HT-29 (cell line): ENCODE results near the gene DKK3. TPM values are rescaled to one million over a fixed set of nuclear protein-coding genes. Genes with fewer than 3 reads are reported as not detected.
A peak's percentile ranks its signal among the peaks of the same experiment; 100 is the strongest.

Experiments
- DNase-seq: peaks from one replicate; pipeline ENCODE4 v3.0.0-alpha.2; 2015; ENCODE audit warnings: low spot score
- total RNA-seq: library from RNA; depleted of rRNA; stranded (reverse); fragments of >200 nt; shearing (Covaris generic); gene quantifications from 2 replicates; pipeline ENCODE4 v1.2.3, GENCODE V29; 2014

Gene DKK3
- total RNA-seq, 1 experiment from 2014 or later: not detected

DNA sequence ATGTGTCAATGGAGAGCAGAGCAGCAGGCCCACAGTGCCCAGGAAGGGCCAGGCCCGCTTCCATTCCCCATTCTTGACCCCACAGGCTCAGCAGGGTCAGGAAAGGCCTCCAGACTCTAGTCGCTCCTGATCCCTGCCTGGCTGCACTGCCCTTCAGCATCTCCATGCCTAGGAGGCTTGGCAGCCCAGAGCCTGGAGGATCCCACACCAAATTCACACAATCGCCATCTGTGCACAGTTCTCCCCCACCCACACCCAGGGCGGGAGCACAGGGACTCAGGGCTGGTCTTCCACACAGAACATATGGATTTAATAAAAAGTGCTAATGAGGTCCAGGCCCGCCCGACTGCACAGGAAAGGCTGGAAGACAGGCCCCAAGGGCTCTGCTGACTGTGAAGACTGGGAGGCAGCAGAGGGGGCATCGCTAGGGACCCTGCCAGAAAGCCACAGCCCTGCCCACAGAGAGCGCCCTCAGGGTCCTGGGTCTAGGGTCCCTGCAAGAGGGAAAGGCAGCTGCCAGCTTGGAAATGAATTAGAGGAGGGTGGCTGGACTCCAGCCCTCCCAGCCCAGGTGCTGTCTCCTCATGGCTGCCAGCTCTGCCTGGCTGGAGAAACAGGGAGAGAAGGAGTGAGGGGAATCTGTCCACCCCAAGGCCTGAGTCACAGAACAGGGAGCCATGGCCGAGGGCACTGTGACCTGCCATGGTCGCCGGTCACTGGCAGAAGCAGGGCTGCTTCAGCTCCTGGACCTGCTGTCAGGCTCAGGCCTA is 39.7 kb downstream of the DKK3 start:
- no peak for DNase-seq

DNA sequence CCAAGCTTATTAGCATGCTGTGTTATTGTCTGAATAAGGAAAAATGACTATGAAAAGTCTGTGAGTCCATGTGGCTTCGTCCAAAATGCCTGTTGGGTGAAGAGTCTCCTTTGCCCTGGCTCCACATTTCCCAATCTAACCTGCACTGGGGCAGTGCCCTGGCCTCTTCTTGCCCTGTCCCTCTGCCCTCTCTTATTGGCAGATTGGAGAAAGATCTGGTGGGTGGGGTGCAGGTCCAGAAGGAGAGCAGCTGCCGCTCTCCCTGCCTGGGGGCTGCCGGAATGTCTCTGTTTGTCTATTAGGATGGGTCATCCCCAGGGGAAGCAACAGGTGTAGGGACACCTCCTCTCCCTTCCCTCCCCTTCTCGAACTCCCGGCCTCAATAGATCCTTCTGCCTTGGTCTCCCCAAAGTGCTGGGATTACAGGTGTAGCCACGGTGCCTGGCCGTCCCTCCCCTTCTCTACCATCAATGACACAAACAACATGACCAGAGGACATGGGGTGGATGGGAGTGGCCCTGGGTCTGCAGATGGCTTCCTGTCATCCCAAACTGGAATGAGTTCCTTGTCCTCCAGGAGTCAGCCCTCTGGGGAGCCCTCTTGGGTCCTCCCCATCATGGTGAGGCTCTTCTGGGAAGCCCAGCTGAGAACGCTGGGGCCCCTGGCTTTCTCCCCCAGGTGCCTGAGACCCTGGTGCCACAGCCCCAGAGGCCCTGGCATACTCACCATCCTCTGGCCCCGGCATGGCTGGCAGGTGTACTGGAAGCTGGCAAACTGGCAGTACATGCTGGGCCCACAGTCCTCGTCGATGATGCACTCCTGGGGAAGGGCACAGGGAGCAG is 40.5 kb downstream of the DKK3 start:
- no peak for DNase-seq

- peak; percentile 88 for DNase-seq
These were observed 41.4 kb downstream of the DKK3 start for GRCh38 chr11:11966826-11967668.

DNA sequence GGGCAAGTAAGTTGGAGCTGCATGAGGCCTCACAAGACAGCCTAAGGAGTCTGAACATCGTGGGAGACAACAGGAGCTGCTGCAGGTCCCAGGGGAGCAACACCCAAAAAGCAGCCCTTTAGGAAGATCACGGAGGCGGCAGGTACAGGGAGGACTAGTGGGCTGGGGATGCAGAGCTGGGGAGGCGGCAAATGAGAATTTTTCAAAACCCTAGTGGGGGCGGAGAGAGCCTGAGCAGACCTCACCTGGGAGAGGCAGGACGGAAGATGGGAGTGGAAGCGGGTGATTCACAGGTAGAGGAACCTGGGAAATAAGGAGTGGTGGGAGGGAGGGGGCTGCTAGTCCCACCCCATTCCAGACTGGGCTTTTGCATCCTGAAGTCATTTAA is 42.1 kb downstream of the DKK3 start:
- DNase-seq: no peak

- DNase-seq: no peak
These were observed 42.6 kb downstream of the DKK3 start for GRCh38 chr11:11965656-11966353.

DNA sequence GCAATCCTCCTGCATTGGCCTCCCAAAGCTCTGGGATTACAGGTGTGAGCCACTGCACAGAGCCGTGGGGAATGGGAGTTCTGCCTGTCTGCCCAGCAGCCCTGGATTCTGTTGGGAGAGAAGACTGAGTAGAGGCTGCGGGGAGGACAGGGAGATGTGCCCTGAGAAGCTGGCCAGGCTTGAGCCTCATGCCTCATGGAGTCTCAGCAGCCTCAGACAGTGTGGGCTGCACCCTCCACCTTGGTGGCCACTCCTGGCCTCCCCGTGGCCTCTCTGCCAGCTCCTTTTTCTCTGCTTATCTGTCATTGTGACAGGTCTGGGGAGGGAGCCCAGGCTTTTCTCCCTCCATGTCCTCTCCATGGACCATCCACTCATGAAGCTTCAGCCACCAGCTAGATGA is 43.2 kb downstream of the DKK3 start:
- no peak for DNase-seq

DNA sequence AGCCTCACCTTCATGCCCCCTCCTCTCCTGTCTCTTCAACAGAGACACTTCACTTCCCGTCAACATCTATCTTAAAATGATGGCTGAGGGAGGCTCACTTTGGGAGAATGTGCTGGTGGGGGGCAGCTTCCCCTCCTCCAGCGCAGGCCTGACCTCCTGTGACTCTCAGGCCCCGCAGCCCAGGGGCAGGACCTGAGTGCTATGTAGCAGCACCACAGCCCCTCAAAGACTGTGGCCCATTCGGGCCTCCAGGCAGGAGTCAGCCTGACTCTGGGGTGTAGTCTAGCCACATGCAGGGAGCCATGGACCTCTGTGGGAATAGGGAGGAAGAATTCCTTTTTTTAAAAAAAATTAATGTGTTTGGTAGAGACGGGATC is 43.7 kb downstream of the DKK3 start:
- no peak for DNase-seq

- no peak for DNase-seq
These were observed 44.3 kb downstream of the DKK3 start for GRCh38 chr11:11963842-11964773.

GRCh38 chr11:11963067-11963466 is 45.4 kb downstream of the DKK3 start:
- DNase-seq: no peak

DNA sequence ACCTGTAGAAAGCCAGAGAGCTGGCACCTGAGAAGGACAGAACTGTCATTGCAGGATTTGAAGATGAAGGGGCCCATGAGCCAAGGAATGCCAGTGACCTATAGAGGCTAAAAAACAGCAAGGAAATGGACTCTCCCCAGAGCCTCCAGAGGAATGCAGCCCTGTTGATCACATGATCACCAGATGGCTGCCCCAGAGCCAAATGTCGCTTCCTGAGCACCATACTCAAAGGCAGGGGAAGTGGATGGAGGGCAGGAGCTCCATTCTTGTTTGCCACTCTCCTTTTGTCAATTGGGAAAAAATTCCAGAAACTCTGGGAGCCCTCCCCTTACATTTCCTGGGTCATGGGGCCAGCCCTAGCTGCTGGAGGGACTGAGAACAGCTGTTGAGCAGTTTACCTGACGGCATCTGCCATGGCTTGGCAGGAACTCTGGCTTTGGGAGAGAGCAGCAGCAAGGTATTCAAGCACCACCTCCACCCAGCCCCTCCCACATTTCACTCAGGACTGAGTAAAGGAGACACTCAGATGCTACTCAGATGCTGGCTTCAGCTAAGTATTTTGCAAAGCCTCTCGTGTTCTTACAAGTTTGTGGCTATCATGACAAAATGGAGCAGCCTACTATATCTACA is 46.9 kb downstream of the DKK3 start:
- DNase-seq: no peak

DNA sequence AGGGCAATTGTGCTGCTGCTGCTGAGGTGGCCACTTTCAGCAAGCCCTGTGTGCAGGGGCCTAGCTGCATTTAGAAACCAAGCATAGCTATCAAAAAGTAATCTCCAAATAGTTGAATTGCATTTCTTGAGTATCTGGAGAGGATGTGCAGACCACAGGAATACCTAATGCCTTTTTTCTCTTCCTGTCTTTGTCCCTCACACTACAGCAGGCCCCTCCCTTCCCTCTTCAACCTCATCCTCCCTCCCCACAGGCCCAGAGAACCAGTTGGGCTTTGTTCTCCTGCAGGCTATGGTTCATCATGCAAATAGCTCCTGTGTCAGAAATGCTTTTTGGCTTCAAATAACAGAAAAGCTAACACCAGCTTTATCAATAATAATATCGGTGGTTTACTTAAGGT is 47.7 kb downstream of the DKK3 start:
- no peak for DNase-seq

GRCh38 chr11:11959601-11960000 is 48.8 kb downstream of the DKK3 start:
- no peak for DNase-seq

- no peak for DNase-seq
These were observed 49.8 kb downstream of the DKK3 start for GRCh38 chr11:11958403-11959231.

GRCh38 chr11:11956006-11956405 is 52.4 kb downstream of the DKK3 start:
- DNase-seq: no peak

DNA sequence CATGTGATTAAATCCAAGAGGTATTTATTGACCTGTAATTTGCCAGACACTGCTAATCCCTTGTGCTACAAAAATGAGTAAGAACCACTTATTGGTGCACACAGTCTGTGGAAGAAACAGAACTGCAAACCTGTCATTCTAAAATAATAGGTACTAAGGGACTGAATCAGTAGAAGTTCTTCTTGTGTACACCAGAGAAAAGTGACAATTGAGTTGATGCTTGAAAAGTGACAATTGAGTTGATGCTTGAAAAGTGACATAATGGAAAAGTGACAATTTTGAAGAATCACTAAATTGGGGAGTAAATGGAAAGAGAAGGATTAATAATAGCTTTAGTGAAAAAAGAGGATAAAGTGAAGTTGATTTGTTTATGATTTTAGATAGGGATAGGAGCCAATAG is 56.4 kb downstream of the DKK3 start:
- DNase-seq: no peak

DNA sequence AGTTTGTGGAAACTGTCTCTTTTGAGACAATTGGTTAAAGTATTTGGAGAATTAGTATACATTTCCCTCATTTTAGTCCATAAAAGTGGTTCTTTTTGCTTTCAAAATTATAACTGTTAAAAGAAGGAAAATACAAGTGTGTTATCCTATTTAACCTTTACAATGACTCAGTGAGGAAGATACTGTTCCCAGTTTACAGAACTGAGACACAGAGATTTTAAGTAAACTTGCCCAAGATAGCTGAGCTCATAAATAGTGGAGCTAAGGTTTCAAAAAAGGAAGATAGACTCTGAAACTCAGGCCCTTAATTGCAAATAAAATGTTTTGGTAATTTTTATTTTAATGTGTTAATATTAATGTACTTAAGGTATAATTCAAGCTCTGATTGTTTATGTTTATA is 58.9 kb downstream of the DKK3 start:
- no peak for DNase-seq

- DNase-seq: no peak
These were observed 60.0 kb downstream of the DKK3 start for GRCh38 chr11:11948242-11948947.

DNA sequence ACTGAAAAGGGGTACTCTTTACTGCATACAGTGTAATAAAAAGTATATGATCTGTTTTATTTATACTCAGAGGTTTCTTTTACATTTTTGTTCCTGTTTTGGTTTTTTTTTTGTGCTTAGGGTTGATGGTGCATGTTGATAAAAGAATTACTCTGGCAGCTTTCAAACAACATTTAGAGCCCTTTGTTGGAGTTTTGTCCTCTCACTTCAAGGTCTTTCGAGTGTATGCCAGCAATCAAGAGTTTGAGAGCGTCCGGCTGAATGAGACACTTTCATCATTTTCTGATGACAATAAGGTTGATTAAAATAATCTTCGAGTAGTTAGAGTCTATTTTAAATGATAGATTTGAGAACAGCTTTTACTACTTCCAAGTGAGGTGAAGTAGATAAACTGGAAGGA is 60.6 kb downstream of the DKK3 start:
- no peak for DNase-seq
